SK-MEL-5 (cell line): ENCODE results near the gene KLK4. TPM values are rescaled to one million over a fixed set of nuclear protein-coding genes. Genes with fewer than 3 reads are reported as not detected.

Experiments used
- DNase-seq: peaks from one replicate; pipeline ENCODE4 v3.0.0-alpha.2; 2016; ENCODE audit warnings: low read depth, low spot score
- in situ Hi-C: cut with HindIII; loops from 2 replicates; pipeline ENCODE4 v1.10.0; 2016; ENCODE audit warnings: low sequenced_read_pairs, high pct_unique_total_duplicates, low pct_unique_long_range_greater_than_20kb
- total RNA-seq: library from RNA; depleted of rRNA; stranded (reverse); fragments of >200 nt; shearing (Covaris generic); gene quantifications from 2 replicates; pipeline ENCODE4 v1.2.3, GENCODE V29; 2014; rRNA removed

The KLK4 gene
- total RNA-seq, 1 experiment from 2014 or later = not detected

DNA sequence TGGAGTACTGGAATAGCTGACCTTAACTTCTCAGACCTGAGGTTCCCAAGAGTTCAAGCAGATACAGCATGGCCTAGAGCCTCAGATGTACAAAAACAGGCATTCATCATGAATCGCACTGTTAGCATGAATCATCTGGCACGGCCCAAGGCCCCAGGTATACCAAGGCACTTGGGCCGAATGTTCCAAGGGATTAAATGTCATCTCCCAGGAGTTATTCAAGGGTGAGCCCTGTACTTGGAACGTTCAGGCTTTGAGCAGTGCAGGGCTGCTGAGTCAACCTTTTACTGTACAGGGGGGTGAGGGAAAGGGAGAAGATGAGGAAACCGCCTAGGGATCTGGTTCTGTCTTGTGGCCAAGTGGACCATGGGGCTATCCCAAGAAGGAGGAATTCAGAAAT, 50.2 kb downstream of the KLK4 start:
- DNase-seq = no peak
- in situ Hi-C loops = no loop called here

DNA sequence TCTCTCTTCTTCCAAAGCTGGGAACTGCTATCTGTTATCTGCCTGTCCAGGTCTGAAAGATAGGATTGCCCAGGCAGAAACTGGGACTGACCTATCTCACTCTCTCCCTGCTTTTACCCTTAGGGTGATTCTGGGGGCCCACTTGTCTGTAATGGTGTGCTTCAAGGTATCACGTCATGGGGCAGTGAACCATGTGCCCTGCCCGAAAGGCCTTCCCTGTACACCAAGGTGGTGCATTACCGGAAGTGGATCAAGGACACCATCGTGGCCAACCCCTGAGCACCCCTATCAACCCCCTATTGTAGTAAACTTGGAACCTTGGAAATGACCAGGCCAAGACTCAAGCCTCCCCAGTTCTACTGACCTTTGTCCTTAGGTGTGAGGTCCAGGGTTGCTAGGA, 51.3 kb downstream of the KLK4 start:
- in situ Hi-C loops = no loop called here
- DNase-seq = no peak

DNA sequence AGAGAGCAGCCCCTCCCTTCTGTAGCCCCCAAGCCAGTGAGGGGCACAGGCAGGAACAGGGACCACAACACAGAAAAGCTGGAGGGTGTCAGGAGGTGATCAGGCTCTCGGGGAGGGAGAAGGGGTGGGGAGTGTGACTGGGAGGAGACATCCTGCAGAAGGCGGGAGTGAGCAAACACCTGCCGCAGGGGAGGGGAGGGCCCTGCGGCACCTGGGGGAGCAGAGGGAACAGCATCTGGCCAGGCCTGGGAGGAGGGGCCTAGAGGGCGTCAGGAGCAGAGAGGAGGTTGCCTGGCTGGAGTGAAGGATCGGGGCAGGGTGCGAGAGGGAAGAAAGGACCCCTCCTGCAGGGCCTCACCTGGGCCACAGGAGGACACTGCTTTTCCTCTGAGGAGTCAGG, 52.3 kb downstream of the KLK4 start:
- in situ Hi-C loops = no loop called here
- DNase-seq = no peak

DNA sequence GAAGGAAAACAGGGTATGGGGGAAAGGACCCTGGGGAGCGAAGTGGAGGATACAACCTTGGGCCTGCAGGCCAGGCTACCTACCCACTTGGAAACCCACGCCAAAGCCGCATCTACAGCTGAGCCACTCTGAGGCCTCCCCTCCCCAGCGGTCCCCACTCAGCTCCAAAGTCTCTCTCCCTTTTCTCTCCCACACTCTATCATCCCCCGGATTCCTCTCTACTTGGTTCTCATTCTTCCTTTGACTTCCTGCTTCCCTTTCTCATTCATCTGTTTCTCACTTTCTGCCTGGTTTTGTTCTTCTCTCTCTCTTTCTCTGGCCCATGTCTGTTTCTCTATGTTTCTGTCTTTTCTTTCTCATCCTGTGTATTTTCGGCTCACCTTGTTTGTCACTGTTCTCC, 53.8 kb downstream of the KLK4 start:
- in situ Hi-C loops = no loop called here
- no peak for DNase-seq

Other genes with a start within 250 kb of the KLK4 start
- 0.27 and 0.48 TPM in 2 replicates for gene SHANK1, start 191.6 kb downstream of the KLK4 start, total RNA-seq
- 1.0 and 1.2 TPM in 2 replicates for gene CLEC11A, start 188.0 kb downstream of the KLK4 start, total RNA-seq
- gene GPR32, start 140.9 kb downstream of the KLK4 start, total RNA-seq = not detected in 2 replicates
- gene ACP4, start 121.0 kb downstream of the KLK4 start, total RNA-seq = not detected in 2 replicates
- gene KLK1, start 87.6 kb downstream of the KLK4 start, total RNA-seq = not detected in 2 replicates
- not detected in 2 replicates for gene KLK15, start 77.8 kb downstream of the KLK4 start, total RNA-seq
- gene KLK3, start 56.5 kb downstream of the KLK4 start, total RNA-seq = not detected in 2 replicates
- gene KLK2, start 38.0 kb downstream of the KLK4 start, total RNA-seq = 0.96 and 2.0 TPM in 2 replicates
- not detected in 2 replicates for gene KLK5, start 41.6 kb upstream of the KLK4 start, total RNA-seq
- not detected in 2 replicates for gene KLK6, start 58.2 kb upstream of the KLK4 start, total RNA-seq
- gene KLK7, start 72.5 kb upstream of the KLK4 start, total RNA-seq = not detected in 2 replicates
- 0.96 TPM in 1 of 2 replicates, not detected in the other for gene KLK8, start 90.2 kb upstream of the KLK4 start, total RNA-seq
- gene KLK10, start 108.3 kb upstream of the KLK4 start, total RNA-seq = not detected in 2 replicates
- gene KLK11, start 115.2 kb upstream of the KLK4 start, total RNA-seq = not detected in 2 replicates
- gene KLK12, start 123.6 kb upstream of the KLK4 start, total RNA-seq = not detected in 2 replicates
- gene KLK13, start 153.7 kb upstream of the KLK4 start, total RNA-seq = not detected in 2 replicates
- gene KLK14, start 171.5 kb upstream of the KLK4 start, total RNA-seq = not detected in 2 replicates
- 13.0 and 13.8 TPM in 2 replicates for gene CTU1, start 197.0 kb upstream of the KLK4 start, total RNA-seq
- gene SIGLEC9, start 213.5 kb upstream of the KLK4 start, total RNA-seq = not detected in 2 replicates
- gene SIGLEC7, start 230.9 kb upstream of the KLK4 start, total RNA-seq = not detected in 2 replicates